Superior temporal gyrus (tissue), 1 donor: ENCODE results near the gene KRT33B.
"Not testable (repeated sequence)": the region's sequence is repeated elsewhere in the genome, so short reads cannot be mapped to it uniquely, and the experiment has no call there.

Experiments
- DNase-seq: peaks from one replicate; pipeline ENCODE4 v3.0.0-alpha.2; 2016; ENCODE audit errors: extremely low spot score

Gene KRT33B

DNA sequence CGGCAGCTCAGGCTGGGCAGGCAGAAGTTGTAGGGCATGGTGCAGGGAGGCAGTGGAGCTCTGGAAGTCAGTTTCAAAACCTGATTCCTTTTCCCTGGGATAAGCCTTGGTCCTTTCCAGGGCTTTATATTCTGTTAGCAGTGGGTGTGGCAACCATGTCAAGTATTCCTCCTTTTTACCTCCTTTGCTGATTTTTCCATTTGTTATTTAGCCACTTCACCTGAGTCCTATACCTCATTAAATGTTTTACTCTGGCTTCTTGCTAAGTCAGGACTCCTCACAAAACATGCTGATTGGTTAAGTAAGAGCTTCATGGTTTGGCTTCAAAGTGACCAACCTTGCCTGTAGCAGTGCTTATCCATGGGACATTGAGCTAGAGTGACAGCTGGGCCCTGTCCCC lies at the start of gene KRT33B:
Gene KRT33B, minus strand, starts transcription at position 101 of the 400 bp plus-strand sequence. Its CDS starts 63 bp downstream, at position 38.
- DNase-seq, result no peak

DNA sequence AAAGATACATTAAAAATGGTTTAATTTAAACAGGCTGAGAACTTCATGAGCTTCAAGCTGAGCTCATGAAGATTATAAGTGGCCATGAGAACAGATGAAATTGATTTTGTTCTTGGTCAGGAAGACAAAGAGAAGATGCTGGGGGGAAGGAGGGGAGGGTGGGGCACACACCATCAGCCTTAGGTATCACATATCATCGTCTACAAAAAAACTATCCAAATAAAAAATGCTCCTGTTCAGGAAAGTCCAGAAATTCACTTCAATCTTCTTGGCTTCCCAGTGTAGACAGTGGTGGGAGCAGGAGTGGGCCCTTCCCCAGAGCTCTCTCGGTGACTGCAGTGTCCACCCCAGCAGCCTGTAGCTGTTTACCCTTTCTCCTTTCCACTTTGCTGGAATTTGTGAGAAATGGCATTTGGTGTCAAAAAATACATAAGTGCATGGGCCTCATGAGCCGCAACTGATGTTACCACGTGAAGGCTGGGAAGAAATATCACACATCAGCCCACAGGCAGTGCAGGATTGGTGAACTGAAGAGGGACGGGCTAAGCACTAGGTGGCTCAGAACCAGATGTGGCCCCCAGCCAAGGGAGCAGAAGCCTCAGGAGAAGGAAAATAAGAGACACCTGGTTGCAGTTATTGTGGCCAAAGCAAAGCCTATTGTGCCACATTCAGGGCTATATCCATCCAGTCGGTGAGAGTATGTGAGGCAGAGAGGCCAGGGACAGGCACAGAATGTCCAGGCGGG lies 48.7 kb upstream of the KRT33B start:
- DNase-seq, result no peak

- DNase-seq, result no peak
Observed at GRCh38 chr17:41417576-41418015, 48.0 kb upstream of the KRT33B start.

- no peak for DNase-seq
Observed at GRCh38 chr17:41417127-41417526, 47.5 kb upstream of the KRT33B start.

DNA sequence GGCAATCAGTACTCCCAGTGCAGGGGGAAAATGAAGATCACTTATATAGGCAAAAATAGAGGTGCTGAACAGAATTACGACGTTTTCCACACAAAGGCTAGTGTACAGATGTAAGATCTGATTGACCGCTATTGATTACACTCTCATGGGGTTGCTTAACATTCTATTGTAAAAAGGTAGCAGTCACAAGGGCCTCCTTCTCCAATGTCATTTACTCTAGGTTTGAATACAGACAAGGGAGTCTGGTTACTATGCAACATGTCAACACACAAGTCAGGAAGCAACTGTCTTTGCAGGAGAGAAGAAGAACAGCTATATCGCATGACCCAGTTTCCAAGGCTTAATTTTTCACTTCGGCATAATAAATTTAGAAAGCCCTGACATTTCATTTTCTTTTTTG lies 46.9 kb upstream of the KRT33B start:
- no peak for DNase-seq

GRCh38 chr17:41415833-41416335 lies 46.3 kb upstream of the KRT33B start:
- no peak for DNase-seq

- no peak for DNase-seq
Observed at GRCh38 chr17:41415411-41415810, 45.8 kb upstream of the KRT33B start.

DNA sequence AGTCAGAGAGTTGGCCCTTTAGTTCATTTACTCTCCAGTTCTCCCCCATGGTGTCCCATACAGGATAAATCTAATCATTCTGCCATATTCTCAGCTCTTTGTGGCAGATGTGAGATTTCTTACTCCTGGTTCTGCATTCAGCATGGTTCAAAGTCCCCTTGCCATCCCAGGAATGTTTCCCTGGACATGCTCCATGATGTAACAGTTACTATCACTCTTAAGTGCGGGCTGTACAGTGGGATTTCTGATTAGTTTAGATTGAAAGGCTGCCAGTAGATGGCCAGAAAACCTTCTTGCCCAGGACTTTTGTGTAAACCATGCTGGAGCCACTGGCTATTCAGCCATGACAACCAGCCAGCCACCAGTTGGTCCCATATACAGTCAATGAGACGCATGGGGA lies 44.4 kb upstream of the KRT33B start:
- DNase-seq, result no peak

GRCh38 chr17:41413353-41413957 lies 43.8 kb upstream of the KRT33B start:
- DNase-seq, result no peak

- no peak for DNase-seq
Observed at GRCh38 chr17:41411072-41411840, 41.6 kb upstream of the KRT33B start.

GRCh38 chr17:41407226-41407625 lies 37.6 kb upstream of the KRT33B start:
- DNase-seq, result no peak

GRCh38 chr17:41406205-41406604 lies 36.6 kb upstream of the KRT33B start:
- no peak for DNase-seq

- DNase-seq, result no peak
Observed at GRCh38 chr17:41404024-41404671, 34.5 kb upstream of the KRT33B start.

GRCh38 chr17:41403404-41404023 lies 33.9 kb upstream of the KRT33B start:
- no peak for DNase-seq

DNA sequence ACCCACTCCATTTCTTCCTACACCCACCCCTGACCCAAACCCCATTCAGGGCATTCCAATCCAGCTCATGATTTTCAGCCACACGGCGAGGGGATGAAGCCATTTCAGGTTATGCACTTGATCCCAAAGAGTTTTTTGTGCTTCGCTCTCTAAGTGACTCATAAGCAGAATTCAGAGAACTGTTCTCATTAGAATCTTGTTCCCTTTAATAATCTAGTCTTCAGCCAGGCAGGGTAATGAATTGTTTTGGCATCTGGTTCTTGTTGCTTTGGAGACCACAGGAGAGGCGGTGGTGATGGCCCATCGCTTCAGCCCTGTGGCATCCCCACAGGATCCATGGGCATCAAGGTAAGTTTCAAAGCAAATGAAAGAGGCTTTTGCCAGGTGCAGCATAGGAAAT lies 32.5 kb upstream of the KRT33B start:
- no peak for DNase-seq

- DNase-seq, result no peak
Observed at GRCh38 chr17:41396996-41397660, 27.5 kb upstream of the KRT33B start, which contains the start of gene KRT31. Gene KRT31 (minus strand): TSS chr17:41397608. CDS start chr17:41397539, 69 bp downstream.

GRCh38 chr17:41396340-41396739 lies 26.7 kb upstream of the KRT33B start:
- no peak for DNase-seq

DNA sequence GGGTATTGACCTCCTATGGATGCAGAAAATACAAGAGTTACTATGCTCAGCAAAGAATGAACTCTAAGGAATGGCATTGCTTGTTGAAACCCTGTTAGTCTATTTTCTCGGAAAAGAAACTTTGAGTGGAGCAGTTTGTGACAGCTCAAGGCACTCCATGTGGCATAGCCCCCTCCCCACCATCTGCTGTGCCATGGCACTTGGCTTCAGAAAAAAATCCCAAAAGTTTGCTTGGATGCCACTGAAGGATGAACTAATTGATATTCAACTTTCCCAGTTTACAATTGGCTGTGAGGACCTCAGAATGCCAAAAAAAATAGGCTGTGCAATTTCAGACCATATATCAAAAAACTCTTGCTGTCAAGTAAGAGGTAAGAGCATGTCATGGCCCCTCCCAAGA lies 26.0 kb upstream of the KRT33B start:
- DNase-seq, result no peak

GRCh38 chr17:41395044-41395443 lies 25.4 kb upstream of the KRT33B start:
- DNase-seq, result not testable (repeated sequence)

- no peak for DNase-seq
Observed at GRCh38 chr17:41394254-41394996, 24.8 kb upstream of the KRT33B start.
